GM12873 (cell line): ENCODE measurements around the gene CCDC142.
A peak's percentile ranks its signal among the peaks of the same experiment; 100 is the strongest.

ENCODE experiments used
- TF ChIP-seq, protein P1 (sequence below): IDR thresholded peaks from 2 replicates; pipeline ENCODE4 v1.5.1; 2012; ENCODE audit warnings: low read depth, mild to moderate bottlenecking, moderate library complexity, low read length, control low read depth; ENCODE audit not compliant: insufficient read depth; ENCODE audit errors: missing control alignments

The CCDC142 gene

DNA sequence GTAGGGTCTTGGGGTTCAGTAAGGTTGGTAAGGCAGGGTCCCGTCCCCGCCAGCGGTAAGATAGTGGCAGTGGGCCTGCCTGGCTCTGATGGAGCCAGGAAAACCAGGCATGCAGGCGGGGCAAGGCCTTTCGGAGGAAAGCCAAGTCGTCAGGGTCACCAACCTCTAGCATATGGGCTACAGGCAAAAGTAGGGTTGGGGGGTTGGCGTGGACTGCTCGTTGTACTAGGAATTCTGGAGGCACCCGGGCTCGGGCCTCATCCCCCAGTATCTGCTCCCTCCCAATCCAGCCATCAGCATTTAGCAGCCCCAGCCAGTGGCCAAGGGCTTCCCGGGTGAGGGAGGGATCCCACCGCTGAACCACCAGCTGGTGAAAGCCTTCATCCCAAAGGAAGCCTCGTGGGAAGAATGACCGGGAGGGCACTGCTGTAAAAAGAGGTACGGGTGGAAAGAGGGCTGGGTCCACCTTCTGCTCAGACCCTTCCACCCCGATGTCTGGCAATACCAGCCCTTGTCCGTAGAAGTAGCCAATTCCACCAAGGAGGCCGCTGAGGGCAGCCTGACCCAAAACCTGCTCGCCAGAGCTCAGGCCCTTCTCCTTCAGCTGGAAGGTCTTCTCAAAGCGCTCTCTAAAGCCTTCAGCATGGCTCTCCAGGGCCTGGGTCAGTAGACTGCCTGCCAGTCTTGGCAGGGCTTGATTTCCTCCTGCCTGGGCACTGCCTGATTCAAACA is 20.6 kb downstream of the CCDC142 start:
- TF ChIP-seq, protein P1, sequence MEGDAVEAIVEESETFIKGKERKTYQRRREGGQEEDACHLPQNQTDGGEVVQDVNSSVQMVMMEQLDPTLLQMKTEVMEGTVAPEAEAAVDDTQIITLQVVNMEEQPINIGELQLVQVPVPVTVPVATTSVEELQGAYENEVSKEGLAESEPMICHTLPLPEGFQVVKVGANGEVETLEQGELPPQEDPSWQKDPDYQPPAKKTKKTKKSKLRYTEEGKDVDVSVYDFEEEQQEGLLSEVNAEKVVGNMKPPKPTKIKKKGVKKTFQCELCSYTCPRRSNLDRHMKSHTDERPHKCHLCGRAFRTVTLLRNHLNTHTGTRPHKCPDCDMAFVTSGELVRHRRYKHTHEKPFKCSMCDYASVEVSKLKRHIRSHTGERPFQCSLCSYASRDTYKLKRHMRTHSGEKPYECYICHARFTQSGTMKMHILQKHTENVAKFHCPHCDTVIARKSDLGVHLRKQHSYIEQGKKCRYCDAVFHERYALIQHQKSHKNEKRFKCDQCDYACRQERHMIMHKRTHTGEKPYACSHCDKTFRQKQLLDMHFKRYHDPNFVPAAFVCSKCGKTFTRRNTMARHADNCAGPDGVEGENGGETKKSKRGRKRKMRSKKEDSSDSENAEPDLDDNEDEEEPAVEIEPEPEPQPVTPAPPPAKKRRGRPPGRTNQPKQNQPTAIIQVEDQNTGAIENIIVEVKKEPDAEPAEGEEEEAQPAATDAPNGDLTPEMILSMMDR, result no peak

DNA sequence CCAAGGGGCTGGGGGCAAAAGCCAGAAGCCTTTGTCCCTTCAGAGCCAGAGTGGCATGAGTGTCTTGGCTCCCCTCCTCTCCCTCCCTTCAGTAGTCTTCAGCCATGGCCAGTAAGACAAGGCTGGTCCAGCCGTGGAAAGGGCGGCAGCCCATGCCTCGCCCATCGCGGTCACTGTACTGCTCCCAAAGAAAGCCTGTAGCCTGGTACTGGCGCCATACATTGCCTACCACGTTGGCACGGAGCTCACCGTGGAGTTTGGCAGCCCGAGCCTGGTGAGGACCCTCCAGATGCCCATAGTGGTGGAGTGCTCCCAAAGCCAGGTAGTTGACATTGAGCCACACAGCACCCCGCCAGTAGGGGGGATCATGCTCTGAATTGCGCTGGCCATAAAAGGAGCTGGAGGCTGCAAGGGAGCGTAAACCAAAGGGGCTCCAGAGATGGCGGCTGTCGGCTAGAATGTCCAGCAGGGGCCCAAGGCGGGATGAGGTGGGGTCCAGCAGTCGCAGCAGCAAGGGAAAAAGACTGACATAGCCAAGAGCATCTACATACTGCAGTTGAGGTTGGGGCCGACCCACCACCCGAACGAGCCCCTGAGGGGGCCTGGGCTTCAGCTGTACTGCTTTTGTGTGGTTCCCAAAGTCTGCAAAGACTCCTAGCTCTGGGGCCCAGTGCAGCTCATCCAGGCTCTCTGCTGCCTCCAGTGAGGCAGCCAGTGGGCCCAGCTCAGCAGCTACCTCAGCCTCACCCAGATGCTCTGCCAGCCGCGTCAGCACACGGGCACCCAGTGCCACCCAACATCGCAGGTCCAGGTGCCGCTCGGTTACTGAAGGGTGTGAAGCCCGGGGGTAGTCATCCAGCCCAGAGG is 21.4 kb downstream of the CCDC142 start:
- TF ChIP-seq, protein P1, result peak; percentile 40

DNA sequence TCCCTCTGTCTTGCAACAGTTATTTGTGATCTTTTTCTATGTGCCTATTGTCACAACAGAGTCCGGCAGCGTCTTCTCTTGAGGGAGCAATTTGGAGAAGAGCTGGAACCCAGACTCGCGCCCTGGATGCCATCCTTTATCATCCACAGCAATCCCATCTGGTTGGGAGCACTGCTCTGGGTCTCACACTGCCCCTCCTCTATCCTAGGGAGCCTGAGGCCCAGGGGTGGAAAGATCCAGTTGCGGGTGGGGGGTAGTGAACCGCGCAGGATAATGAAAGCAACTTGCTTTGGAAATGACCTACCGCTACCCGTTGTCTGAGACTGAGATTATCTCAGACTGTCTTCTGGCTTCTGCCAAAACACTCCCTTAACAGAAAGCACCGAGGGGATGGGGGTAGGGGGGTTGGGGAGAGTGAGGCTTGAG is 23.8 kb downstream of the CCDC142 start:
- TF ChIP-seq, protein P1, result no peak

DNA sequence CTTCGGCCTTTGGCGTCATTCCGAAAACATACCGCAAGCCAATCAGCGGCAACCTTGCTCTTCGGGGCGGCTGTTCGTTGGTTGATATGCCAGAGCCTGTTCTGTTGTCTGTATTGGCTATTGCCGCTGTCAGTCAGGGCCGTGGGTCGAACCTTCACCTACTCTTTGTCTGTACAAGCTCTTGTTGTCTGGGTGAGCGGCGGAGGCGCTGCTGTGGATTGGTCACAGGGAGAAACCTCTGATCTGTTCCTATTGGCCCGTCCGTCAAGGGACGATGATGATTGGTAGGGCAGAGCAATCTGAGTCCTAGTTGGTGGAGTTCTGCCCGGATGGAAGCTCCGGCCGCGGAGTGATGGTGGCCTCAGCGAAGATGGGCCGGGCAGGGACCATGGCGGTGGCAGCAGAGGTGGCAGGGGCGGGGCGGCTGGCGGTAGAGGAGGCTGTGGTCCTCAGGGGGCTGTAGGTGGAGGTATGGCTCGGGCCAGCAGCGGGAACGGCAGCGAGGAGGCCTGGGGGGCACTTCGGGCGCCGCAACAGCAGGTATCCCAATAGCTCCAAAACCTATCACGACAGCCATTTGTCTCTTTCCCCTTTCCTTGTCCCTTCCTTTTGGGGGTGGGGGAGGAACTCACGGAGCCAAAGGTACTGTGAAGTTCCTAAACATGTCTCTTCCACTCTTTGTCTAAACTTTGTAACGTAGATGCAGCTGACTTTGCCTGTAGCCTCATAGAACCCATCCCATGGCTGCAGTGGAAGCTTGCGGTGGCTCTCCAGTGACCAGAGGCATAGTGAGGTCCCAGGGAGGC is 24.5 kb downstream of the CCDC142 start, which contains the start of gene WBP1:
Gene WBP1 (plus strand): TSS at position 307 of the 806 bp plus-strand sequence. CDS start 165 bp downstream, at position 472.
- TF ChIP-seq, protein P1, result no peak

DNA sequence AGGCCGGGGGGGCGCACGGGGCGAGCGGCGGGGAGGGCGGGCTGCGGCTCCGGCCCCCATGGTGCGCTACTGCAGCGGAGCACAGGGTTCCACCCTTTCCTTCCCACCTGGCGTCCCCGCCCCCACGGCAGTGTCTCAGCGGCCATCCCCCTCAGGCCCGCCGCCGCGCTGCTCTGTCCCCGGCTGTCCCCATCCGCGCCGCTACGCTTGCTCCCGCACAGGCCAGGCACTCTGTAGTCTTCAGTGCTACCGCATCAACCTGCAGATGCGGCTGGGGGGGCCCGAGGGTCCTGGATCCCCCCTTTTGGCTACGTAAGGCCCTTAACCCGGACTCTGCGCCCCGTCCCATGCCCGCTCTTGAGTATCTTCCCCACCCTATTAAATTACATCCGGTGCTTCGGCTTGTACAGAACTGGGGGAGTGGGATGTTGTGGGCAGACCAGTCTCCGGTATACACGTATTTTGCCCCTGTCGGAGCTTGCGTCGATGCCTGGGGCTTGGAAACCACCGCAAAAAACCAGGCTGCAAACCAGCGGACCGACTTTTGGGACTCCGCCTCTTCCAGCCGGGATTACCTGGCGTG is 25.2 kb downstream of the CCDC142 start:
- TF ChIP-seq, protein P1, result no peak

DNA sequence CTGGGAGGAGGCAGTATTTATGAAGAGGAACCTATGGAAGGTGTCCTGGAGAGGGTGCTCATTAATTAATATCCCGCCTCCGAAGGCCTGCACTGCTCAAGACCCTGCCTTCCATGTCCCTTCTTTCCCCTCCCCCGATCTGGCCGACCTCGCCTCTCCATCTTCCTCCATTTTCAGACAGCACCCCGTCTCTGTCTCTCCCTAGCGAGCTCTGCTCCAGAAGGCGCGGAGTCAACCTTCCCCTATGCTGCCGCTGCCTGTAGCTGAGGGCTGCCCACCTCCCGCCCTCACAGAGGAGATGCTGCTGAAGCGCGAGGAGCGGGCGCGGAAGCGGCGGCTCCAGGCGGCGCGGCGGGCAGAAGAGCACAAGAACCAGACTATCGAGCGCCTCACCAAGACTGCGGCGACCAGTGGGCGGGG is 25.7 kb downstream of the CCDC142 start:
- TF ChIP-seq, protein P1, result no peak
